H1 (cell line): ENCODE data around the gene FRMD4A. TPM values are rescaled to one million over a fixed set of nuclear protein-coding genes. Genes with fewer than 3 reads are reported as not detected.

Experiments used
- ASH2L ChIP-seq: fragments of 200-600, 300-600 bp; sonication (generic); IDR thresholded peaks from one replicate; pipeline ENCODE4 v1.7.1; 2017; ENCODE audit warnings: low read length
- CBX5 ChIP-seq: fragments of 300-800, 300-1000 bp; sonication (generic); IDR thresholded peaks from 2 replicates; pipeline ENCODE4 v1.7.1; 2016; ENCODE audit warnings: antibody characterized with exemption, low read length, low read depth
- GTF2F1 ChIP-seq: IDR thresholded peaks from 2 replicates; pipeline ENCODE4 v1.6.1; 2012; ENCODE audit warnings: low read depth, low read length, improper control_type of control experiment, borderline replicate concordance
- JUND ChIP-seq: IDR thresholded peaks from 2 replicates; pipeline ENCODE4 v1.6.1; 2011; ENCODE audit warnings: mild to moderate bottlenecking, improper control_type of control experiment, low read length
- KDM4A ChIP-seq: IDR thresholded peaks from one replicate; pipeline ENCODE4 v1.7.1; 2012; ENCODE audit warnings: low read depth, mild to moderate bottlenecking, moderate library complexity, low read length, inconsistent platforms; ENCODE audit not compliant: severe bottlenecking
- RBBP5 ChIP-seq: IDR thresholded peaks from 2 replicates; pipeline ENCODE4 v1.7.1; 2012; ENCODE audit warnings: low read depth, mild to moderate bottlenecking, inconsistent platforms, low read length, moderate library complexity, borderline replicate concordance
- SIN3A ChIP-seq, 2 experiments: IDR thresholded peaks in 1 of 2; conservative IDR thresholded peaks in 1 of 2; 2 replicates each; pipeline ENCODE4 v1.6.1; 2011 to 2012; ENCODE audit warnings: low read length in 2 of 2, improper control_type of control experiment in 1 of 2, low read depth in 1 of 2, mild to moderate bottlenecking in 1 of 2
- TBP ChIP-seq: IDR thresholded peaks from 2 replicates; pipeline ENCODE4 v1.6.1; 2011; ENCODE audit warnings: low read depth, low read length, improper control_type of control experiment
- polyA plus RNA-seq, 7 experiments: library from polyadenylated mRNA; depleted of rRNA in 3 of 7; stranded (reverse) in 5 of 7; unstranded in 2 of 7; fragments of >200 nt in 5 of 7; fragments of 200-250 nt in 2 of 7; gene quantifications; 1 replicate in 5 of 7; 2 replicates in 1 of 7; 4 replicates in 1 of 7; pipeline versions ENCODE4 v1.2.1 to v1.2.3, GENCODE V29; 2011 to 2013; ENCODE audit warnings: missing spikeins in 2 of 7, mixed read lengths in 2 of 7
- total RNA-seq: library from RNA; stranded (reverse); fragmentation: NEBNext Ultra II Directional; extraction: Animal tissue kit (Norgen Biotek cat#: 25700); gene quantifications from 2 replicates; pipeline ENCODE4 v1.2.1, GENCODE V29; 2021

The FRMD4A gene
- total and polyA plus RNA-seq, 2 of the 8 experiments (the other 6 are each of a cell fraction or from before 2014, with no cell fraction given) = 38.6 to 39.6 TPM

- no peak for TF ChIP-seq KDM4A
- TF ChIP-seq SIN3A (conservative IDR thresholded peaks at IDR 0.05 in 1 of 2, IDR thresholded peaks at IDR 0.05 in 1 of 2; ENCODE audit: low read depth in 1 of 2, low read length in 2 of 2) = no peak
- TF ChIP-seq TBP = no peak
- TF ChIP-seq CBX5 = no peak
- TF ChIP-seq RBBP5 = no peak
- no peak for TF ChIP-seq JUND
- no peak for TF ChIP-seq GTF2F1
- TF ChIP-seq ASH2L = no peak
Observed at GRCh38 chr10:14003517-14004184, 327.1 kb downstream of the FRMD4A start (continued).
